ENCODE results near the gene CHCHD5.

CHCHD5 gene

GRCh38 chr2:112626604-112627059 is 42.2 kb downstream of the CHCHD5 start:
- DNase-seq = peak; percentile 77

GRCh38 chr2:112627060-112628040 is 42.9 kb downstream of the CHCHD5 start:
- peak; percentile 95 for DNase-seq

- DNase-seq = peak; percentile 39
Measured at GRCh38 chr2:112629224-112629623, 44.8 kb downstream of the CHCHD5 start.

- no peak for DNase-seq
Measured at GRCh38 chr2:112629823-112630222, 45.4 kb downstream of the CHCHD5 start.

GRCh38 chr2:112630268-112630667 is 45.9 kb downstream of the CHCHD5 start:
- DNase-seq = no peak

GRCh38 chr2:112633708-112634107 is 49.3 kb downstream of the CHCHD5 start:
- DNase-seq = no peak

- no peak for DNase-seq
Measured at GRCh38 chr2:112634153-112634873, 49.9 kb downstream of the CHCHD5 start.

- no peak for DNase-seq
Measured at GRCh38 chr2:112634874-112635157, 50.4 kb downstream of the CHCHD5 start.

GRCh38 chr2:112636605-112637288 is 52.3 kb downstream of the CHCHD5 start:
- no peak for DNase-seq

- no peak for DNase-seq
Measured at GRCh38 chr2:112637289-112637660, 52.9 kb downstream of the CHCHD5 start.

Data from fibroblast of skin of right quadriceps (primary cell).